K562 (cell line): ENCODE data around the gene ALG14. TPM values are rescaled to one million over a fixed set of nuclear protein-coding genes. Genes with fewer than 3 reads are reported as not detected.

Experiments
- ATAC-seq: fragments of 200-7000 bp; cut with Tn5 transposase; 3 replicates; pipeline ENCODE4 v1.9.1; 2020; ENCODE audit warnings: moderate library complexity
- BruUV-seq: library from RNA; stranded (reverse); fragments of 400-500 nt; replicated peaks from 2 replicates; lab custom pipeline; 2021; lab: Mats Ljungman, UMichigan
- CTCF ChIA-PET: fragments of 300-600 bp; formaldehyde crosslinking; extraction: SDS; loops from one replicate; lab custom pipeline; 2021; ENCODE audit warnings: low intra/inter-chr PET ratio; lab: Yijun Ruan, JAX
- POLR2A ChIA-PET: fragments of 300-600, 350-650 bp; sonication (Branson Sonifier 250); formaldehyde crosslinking; extraction: SDS; loops from one replicate; lab custom pipeline; 2021; ENCODE audit warnings: antibody characterized with exemption, inconsistent platforms; lab: Yijun Ruan, JAX
- DNase-seq, 4 experiments: peaks; one replicate each; pipeline versions ENCODE4 v3.0.0 to v3.0.0-alpha.2; 2011 to 2018; ENCODE audit warnings: low spot score in 3 of 4, mixed read lengths in 3 of 4; ENCODE audit errors: extremely low read depth in 1 of 4
- FAIRE-seq: peaks from 2 replicates; lab custom pipeline; 2011; peaks lifted over from hg19 to GRCh38; lab: Jason Lieb, UNC
- H2AFZ ChIP-seq: 2 replicates; pipeline ENCODE4 v1.6.0; 2011; ENCODE audit warnings: low read depth, low read length, control low read depth, inconsistent platforms
- H3K27ac ChIP-seq: fragments of 200-600 bp; 3 replicates; pipeline ENCODE4 v1.8.0; 2011; ENCODE audit warnings: low read depth, mild to moderate bottlenecking, control low read depth, inconsistent platforms, low read length, moderate library complexity, mixed read lengths; ENCODE audit errors: extremely low read depth
- H3K27me3 ChIP-seq, 2 experiments: fragments of 300-600 bp in 1 of 2; 2 replicates in 1 of 2; 3 replicates in 1 of 2; pipeline versions ENCODE4 v1.6.0 to v1.8.0; 2011; ENCODE audit warnings: inconsistent platforms in 2 of 2, low read length in 2 of 2, mild to moderate bottlenecking in 1 of 2, mixed read lengths in 1 of 2, moderate library complexity in 1 of 2; ENCODE audit not compliant: control insufficient read depth in 2 of 2, insufficient read depth in 2 of 2
- H3K36me3 ChIP-seq: fragments of 300-600 bp; 3 replicates; pipeline ENCODE4 v1.8.0; 2011; ENCODE audit warnings: mild to moderate bottlenecking, low read length, inconsistent platforms; ENCODE audit not compliant: control insufficient read depth, insufficient read depth
- H3K4me1 ChIP-seq, 2 experiments: fragments of 200-600 bp in 1 of 2; replicated peaks in 1 of 2; 2 replicates in 1 of 2; 3 replicates in 1 of 2; pipeline versions ENCODE4 v1.5.1 to v1.8.0; 2011; ENCODE audit warnings: inconsistent platforms in 2 of 2, low read length in 2 of 2, mild to moderate bottlenecking in 1 of 2, mixed read lengths in 1 of 2, moderate library complexity in 1 of 2; ENCODE audit not compliant: control insufficient read depth in 2 of 2, insufficient read depth in 2 of 2
- H3K4me2 ChIP-seq: 2 replicates; pipeline ENCODE4 v1.6.1; 2011; ENCODE audit warnings: low read length, control low read depth, inconsistent platforms, mixed read lengths; ENCODE audit not compliant: insufficient read depth
- H3K4me3 ChIP-seq: fragments of 200-600 bp; sonication (generic), shearing (Covaris generic); 2 replicates; pipeline ENCODE4 v1.5.1; 2016; ENCODE audit warnings: control low read depth, inconsistent platforms
- H3K79me2 ChIP-seq: fragments of 200-600 bp; 3 replicates; pipeline ENCODE4 v1.8.0; 2011; ENCODE audit warnings: low read length, inconsistent platforms; ENCODE audit not compliant: control insufficient read depth, insufficient read depth
- H3K9ac ChIP-seq, 2 experiments: 2 replicates each; pipeline versions ENCODE4 v1.6.0 to v1.6.1; 2011; ENCODE audit warnings: low read depth in 2 of 2, low read length in 2 of 2, control low read depth in 1 of 2, inconsistent platforms in 1 of 2, mild to moderate bottlenecking in 1 of 2, mixed read lengths in 1 of 2; ENCODE audit not compliant: insufficient read depth in 1 of 2
- H3K9me1 ChIP-seq: one replicate; pipeline ENCODE4 v1.6.0; 2011; ENCODE audit warnings: inconsistent platforms, mild to moderate bottlenecking, low read length, moderate library complexity; ENCODE audit not compliant: control insufficient read depth, insufficient read depth
- H3K9me3 ChIP-seq: replicated peaks from 2 replicates; pipeline ENCODE4 v1.5.1; 2011; ENCODE audit warnings: low read depth, low read length, inconsistent platforms; ENCODE audit not compliant: control insufficient read depth, insufficient read depth
- H4K20me1 ChIP-seq: replicated peaks from 2 replicates; pipeline ENCODE4 v1.6.1; 2011; ENCODE audit warnings: low read length, inconsistent platforms, mixed read lengths; ENCODE audit not compliant: control insufficient read depth, insufficient read depth
- MBD2 ChIP-seq: sonication (generic); IDR thresholded peaks from 2 replicates; pipeline ENCODE4 v1.6.1; 2016; ENCODE audit warnings: low read depth, borderline replicate concordance
- MCM3 ChIP-seq: fragments of 450-650 bp; IDR thresholded peaks from 2 replicates; pipeline ENCODE4 v1.6.1; 2016
- PCBP2 ChIP-seq: fragments of 200-400 bp; formaldehyde crosslinking; IDR thresholded peaks from 2 replicates; pipeline ENCODE4 v1.6.1; 2018; ENCODE audit warnings: low read length, low read depth, mild to moderate bottlenecking, moderate library complexity; ENCODE audit not compliant: poor library complexity, severe bottlenecking
- SRSF9 ChIP-seq: fragments of 200-400 bp; formaldehyde crosslinking; IDR thresholded peaks from 2 replicates; pipeline ENCODE4 v1.6.1; 2017; ENCODE audit warnings: low read depth, low read length, borderline replicate concordance
- U2AF1 ChIP-seq: fragments of 200-400 bp; formaldehyde crosslinking; optimal IDR thresholded peaks from 2 replicates; pipeline ENCODE3; 2017; ENCODE audit warnings: mild to moderate bottlenecking, low read depth, low read length, moderate library complexity
- U2AF2 ChIP-seq: fragments of 200-400 bp; formaldehyde crosslinking; optimal IDR thresholded peaks from 2 replicates; pipeline ENCODE3; 2017; ENCODE audit warnings: low read depth, mild to moderate bottlenecking, low read length
- ZFP1 ChIP-seq: fragments of 450-650 bp; formaldehyde crosslinking; IDR thresholded peaks from 2 replicates; pipeline ENCODE4 v1.4.0; 2020; ENCODE audit warnings: mild to moderate bottlenecking, mixed read lengths
- ZNF224 ChIP-seq: sonication (generic); formaldehyde crosslinking; IDR thresholded peaks from 2 replicates; pipeline ENCODE4 v1.8.0; 2022; ENCODE audit warnings: mild to moderate bottlenecking, missing genetic modification reagents
- ZZZ3 ChIP-seq: fragments of 450-650 bp; IDR thresholded peaks from 2 replicates; pipeline ENCODE4 v1.6.1; 2016; ENCODE audit warnings: antibody characterized with exemption, mild to moderate bottlenecking, moderate library complexity
- in situ Hi-C: fragments of 300-500 bp; cut with MboI; formaldehyde crosslinking; loops from 4 replicates; pipeline ENCODE4 v1.15.0; 2018; ENCODE audit warnings: inconsistent platforms, mixed read lengths
- intact Hi-C: fragments of 100-400 bp; cut with micrococcal nuclease; formaldehyde crosslinking; loops from 2 replicates; pipeline ENCODE4 v1.14.2; 2022
- polyA plus RNA-seq, 8 experiments: library from polyadenylated mRNA; depleted of rRNA in 4 of 8; stranded (reverse) in 5 of 8; unstranded in 3 of 8; fragments of >200 nt; fragmentation: Nextera tagmentation in 2 of 8; fragmentation: Illumina TruSeq in 1 of 8; extraction: Ambion mirVana in 2 of 8; extraction: Trizol in 1 of 8; gene quantifications; 2 replicates each; pipeline versions ENCODE4 v1.2.1 to v1.2.3, GENCODE V29; 2011 to 2014; ENCODE audit warnings: inconsistent platforms in 1 of 8, missing spikeins in 1 of 8
- total RNA-seq, 7 experiments: library from RNA; depleted of rRNA in 6 of 7; stranded (reverse); fragments of >200 nt in 6 of 7; fragmentation: Illumina TruSeq in 2 of 7; extraction: Trizol in 2 of 7; gene quantifications; 2 replicates each; pipeline versions ENCODE4 v1.2.1 to v1.2.3, GENCODE V29; 2011 to 2021; ENCODE audit warnings: low replicate concordance in 1 of 7
- TF ChIP-seq, protein P1 (sequence below): fragments of 450-650 bp; formaldehyde crosslinking; IDR thresholded peaks from 2 replicates; pipeline ENCODE4 v1.4.0; 2020; ENCODE audit warnings: mild to moderate bottlenecking, mixed read lengths

ALG14 gene
- total and polyA plus RNA-seq, 9 of the 15 experiments (the other 6 are each of a cell fraction or from before 2014, with no cell fraction given): 2.8 to 16.2 (median 4.9) TPM

DNA sequence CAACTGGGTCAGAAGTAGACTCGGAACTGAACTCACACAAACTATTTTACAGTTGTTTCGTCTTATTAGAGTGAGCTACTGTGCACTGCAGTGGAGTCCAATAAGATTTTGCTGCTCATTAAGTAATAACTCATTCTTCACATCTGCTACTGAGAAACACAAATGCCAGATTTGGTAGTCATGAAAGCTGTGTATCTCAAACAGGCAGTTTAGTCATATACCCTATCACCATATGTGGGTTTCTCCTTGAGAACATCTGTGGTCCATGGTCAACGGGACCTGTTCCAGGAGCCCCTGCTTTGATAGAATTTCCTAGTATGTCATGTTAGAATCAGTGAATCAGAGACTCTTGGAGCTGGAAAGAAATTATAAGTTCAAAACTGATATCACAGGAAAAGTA is 60.4 kb downstream of the ALG14 start (continued):
- TF ChIP-seq, protein P1, sequence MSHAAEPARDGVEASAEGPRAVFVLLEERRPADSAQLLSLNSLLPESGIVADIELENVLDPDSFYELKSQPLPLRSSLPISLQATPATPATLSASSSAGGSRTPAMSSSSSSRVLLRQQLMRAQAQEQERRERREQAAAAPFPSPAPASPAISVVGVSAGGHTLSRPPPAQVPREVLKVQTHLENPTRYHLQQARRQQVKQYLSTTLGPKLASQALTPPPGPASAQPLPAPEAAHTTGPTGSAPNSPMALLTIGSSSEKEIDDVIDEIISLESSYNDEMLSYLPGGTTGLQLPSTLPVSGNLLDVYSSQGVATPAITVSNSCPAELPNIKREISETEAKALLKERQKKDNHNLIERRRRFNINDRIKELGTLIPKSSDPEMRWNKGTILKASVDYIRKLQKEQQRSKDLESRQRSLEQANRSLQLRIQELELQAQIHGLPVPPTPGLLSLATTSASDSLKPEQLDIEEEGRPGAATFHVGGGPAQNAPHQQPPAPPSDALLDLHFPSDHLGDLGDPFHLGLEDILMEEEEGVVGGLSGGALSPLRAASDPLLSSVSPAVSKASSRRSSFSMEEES (CRISPR knock-in tag): no peak
- TF ChIP-seq, all 486 proteins: peak for 0

DNA sequence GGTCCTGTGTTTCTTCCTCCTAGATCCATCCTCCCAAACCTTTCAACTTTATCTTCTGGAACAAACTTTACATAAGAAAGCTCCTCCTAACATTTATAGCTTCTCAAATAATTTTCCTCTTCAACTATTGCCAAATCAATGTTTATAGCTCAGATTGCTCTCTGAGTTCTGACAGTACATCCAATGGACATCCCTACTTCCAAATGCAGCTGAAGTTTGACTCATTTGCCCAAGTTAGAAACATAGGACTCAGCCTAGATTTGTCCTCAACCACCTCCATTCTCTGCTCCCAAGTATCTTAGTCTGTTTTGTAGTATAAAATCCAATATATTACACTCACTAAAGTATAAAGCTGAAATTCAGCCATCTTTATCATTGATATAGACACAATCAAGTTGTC is 62.6 kb downstream of the ALG14 start:
- FAIRE-seq: no peak
- in situ Hi-C loops: no loop called here

More for the DNA sequence above, 62.6 kb downstream of the ALG14 start:
- BruUV-seq: no TSS peak
- no peak overlapping the region for H3K4me2 ChIP-seq
- H4K20me1 ChIP-seq: no peaks in the 10 kb centered on the region
- no peaks in the 10 kb centered on the region for H3K9me1 ChIP-seq
- H3K9me3 ChIP-seq: no peaks in the 10 kb centered on the region; the same call in 1 of the 2 replicates
- H3K4me3 ChIP-seq: no peak overlapping the region
- H3K27me3 ChIP-seq: no peaks in the 10 kb centered on the region
- H3K4me1 ChIP-seq: peaks cover 0 to 2% of the 10 kb centered on the region in 2 experiments; a peak in 2 of 5 replicates
- TF ChIP-seq MCM3 (no peak), U2AF1 (no peak), PCBP2 (no peak), ZZZ3 (no peak), SRSF9 (no peak), ZNF224 (CRISPR knock-in tag) (no peak), U2AF2 (no peak), ZFP1 (CRISPR knock-in tag) (no peak), MBD2 (no peak)
- TF ChIP-seq, all 486 proteins: peak for 0
- intact Hi-C loops: no loop called here
- H3K79me2 ChIP-seq: no peaks in the 10 kb centered on the region
- ChIA-PET POLR2A (no interaction called here), CTCF (no interaction called here)
- DNase-seq (no peak), ATAC-seq (no peak)
- H3K27ac ChIP-seq: no peak overlapping the region
- H2AFZ ChIP-seq: no peak overlapping the region
- H3K9ac ChIP-seq: no peak overlapping the region
- H3K36me3 ChIP-seq: no peaks in the 10 kb centered on the region
